Fibroblast of the aortic adventitia (primary cell): ENCODE results near the gene SH2D1B. TPM values are rescaled to one million over a fixed set of nuclear protein-coding genes. Genes with fewer than 3 reads are reported as not detected.
"Not testable (repeated sequence)": the region's sequence is repeated elsewhere in the genome, so short reads cannot be mapped to it uniquely, and the experiment has no call there.

ENCODE experiments used
- DNase-seq: peaks from one replicate; pipeline ENCODE4 v3.0.0-alpha.2; 2010; ENCODE audit warnings: low read depth
- H3K4me3 ChIP-seq: 2 replicates; pipeline ENCODE4 v1.5.1; 2011; ENCODE audit warnings: low read depth, mild to moderate bottlenecking, control low read depth, low read length, moderate library complexity
- CTCF ChIP-seq: IDR thresholded peaks from 2 replicates; pipeline ENCODE4 v1.5.1; 2011; ENCODE audit warnings: mild to moderate bottlenecking, low read length, control low read depth, inconsistent platforms; ENCODE audit not compliant: insufficient read depth
- total RNA-seq: library from RNA; depleted of rRNA; stranded (reverse); fragments of >200 nt; gene quantifications from 2 replicates; pipeline ENCODE4 v1.2.3, GENCODE V29; 2012; ENCODE audit warnings: low replicate concordance

SH2D1B gene, protein sequence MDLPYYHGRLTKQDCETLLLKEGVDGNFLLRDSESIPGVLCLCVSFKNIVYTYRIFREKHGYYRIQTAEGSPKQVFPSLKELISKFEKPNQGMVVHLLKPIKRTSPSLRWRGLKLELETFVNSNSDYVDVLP
- under 0.01 TPM in 1 of 2 replicates, not detected in the other for total RNA-seq

DNA sequence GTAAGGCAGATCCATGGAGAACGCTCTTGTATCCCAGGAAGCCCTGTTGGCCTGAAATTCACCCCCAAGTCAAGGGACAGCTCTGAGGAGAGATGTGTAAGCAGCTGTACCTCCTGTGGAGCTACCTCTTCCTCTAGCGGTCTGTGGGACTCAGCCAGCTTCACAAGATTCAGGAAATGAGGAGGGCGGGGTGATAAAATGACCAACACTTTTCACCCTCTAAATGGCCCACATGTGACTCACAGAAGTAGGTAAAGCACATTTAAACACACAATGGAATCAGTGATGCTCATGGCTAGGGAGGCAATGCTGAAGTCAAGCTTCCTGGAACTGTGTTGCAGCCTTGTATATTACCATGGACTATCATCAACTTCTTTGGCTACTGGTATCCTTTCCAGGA, at the start of gene SH2D1B:
Gene SH2D1B, minus strand, starts transcription at position 135 of the 400 bp plus-strand sequence. Its CDS starts 120 bp downstream, at position 15.
- TF ChIP-seq CTCF, result no peak
- no peak for DNase-seq
- H3K4me3 ChIP-seq, result no peak within 1 kb of the TSS

GRCh38 chr1:162458236-162458635, 46.3 kb upstream of the SH2D1B start:
- DNase-seq, result no peak
- no peak overlapping the region for H3K4me3 ChIP-seq
- TF ChIP-seq CTCF, result no peak

DNA sequence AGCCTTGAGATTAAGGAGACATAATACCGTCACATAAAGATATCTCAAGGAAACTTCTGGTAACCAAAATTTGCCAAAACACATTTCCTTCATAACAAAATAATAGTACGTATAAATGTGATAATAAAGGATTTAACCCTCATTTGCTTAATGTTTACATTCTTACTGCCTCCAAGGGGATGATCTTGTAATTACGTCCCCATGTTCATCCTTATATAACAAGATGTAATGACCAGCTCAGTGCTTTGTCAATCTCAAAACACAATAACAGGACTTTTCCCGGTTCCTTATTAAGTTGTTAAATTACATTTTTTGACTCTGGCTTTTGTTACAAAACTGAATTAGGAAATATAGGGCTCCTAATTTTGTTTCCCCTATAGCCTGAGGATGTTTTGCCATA, 44.4 kb upstream of the SH2D1B start:
- no peak for DNase-seq
- no peak overlapping the region for H3K4me3 ChIP-seq
- TF ChIP-seq CTCF, result no peak

DNA sequence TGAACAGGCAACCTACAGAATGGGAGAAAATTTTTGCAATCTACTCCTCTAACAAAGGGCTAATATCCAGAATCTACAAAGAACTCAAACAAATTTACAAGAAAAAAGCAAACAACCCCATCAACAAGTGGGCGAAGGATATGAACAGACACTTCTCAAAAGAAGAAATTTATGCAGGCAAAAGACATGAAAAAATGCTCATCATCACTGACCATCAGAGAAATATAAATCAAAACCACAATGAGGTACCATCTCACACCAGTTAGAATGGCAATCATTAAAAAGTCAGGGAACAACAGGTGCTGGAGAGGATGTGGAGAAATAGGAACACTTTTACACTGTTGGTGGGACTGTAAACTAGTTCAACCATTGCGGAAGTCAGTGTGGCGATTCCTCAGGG, 42.4 kb upstream of the SH2D1B start:
- DNase-seq, result not testable (repeated sequence)

GRCh38 chr1:162446946-162447345, 35.0 kb upstream of the SH2D1B start:
- no peak for TF ChIP-seq CTCF
- DNase-seq, result no peak
- H3K4me3 ChIP-seq, result no peak overlapping the region

More for the DNA sequence above, 42.4 kb upstream of the SH2D1B start:
- H3K4me3 ChIP-seq, result not testable (repeated sequence)

DNA sequence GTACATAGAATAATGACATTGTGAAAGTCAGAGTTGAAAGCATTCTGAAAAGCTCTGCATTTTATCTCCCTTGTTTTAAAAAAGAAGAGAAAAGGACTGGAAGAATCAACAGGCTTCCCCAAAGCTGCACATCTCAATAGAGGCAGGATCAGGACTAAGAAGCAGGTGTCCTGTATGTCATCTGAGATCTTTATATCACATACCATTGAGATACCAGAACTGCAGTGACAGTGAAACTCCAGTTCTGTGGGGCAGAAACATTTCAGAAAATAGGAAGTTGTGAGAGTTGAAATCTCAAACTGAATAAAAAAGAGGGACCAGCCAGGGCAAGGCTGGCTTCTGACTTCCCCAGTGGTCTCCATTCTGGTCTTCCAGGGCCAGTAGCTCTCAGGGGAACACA, 33.0 kb upstream of the SH2D1B start:
- TF ChIP-seq CTCF, result no peak
- H3K4me3 ChIP-seq, result no peak overlapping the region
- no peak for DNase-seq

DNA sequence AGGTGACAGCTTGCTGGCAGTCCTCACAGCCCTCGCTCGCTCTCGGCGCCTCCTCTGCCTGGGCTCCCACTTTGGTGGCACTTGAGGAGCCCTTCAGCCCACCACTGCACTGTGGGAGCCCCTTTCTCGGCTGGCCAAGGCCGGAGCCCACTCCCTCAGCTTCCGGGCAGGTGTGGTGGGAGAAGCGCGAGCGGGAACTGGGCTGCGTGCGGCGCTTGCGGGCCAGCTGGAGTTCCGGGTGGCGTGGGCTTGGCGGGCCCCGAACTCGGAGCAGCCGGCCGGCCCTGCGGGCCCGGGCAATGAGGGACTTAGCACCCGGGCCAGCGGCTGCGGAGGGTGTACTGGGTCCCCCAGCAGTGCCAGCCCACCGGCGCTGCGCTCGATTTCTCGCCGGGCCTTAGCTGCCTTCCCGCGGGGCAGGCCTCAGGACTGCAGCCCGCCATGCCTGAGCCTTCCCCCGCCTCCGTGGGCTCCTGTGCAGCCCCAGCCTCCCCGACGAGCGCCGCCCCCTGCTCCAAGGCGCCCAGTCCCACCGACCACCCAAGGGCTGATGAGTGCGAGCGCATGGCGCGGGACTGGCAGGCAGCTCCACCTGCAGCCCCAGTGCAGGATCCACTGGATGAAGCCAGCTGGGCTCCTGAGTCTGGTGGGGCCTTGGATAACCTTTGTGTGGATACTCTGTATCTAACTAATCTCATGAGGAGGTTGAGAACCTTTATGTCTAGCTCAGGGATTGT, 21.2 kb upstream of the SH2D1B start:
- DNase-seq, H3K4me3 ChIP-seq: not testable (repeated sequence)

- TF ChIP-seq CTCF, result no peak
- DNase-seq, result no peak
- no peak overlapping the region for H3K4me3 ChIP-seq
These were observed 18.6 kb upstream of the SH2D1B start for GRCh38 chr1:162430583-162430982.
